Heart left ventricle (tissue), 16 donors: ENCODE data around the gene SAT2. TPM values are rescaled to one million over a fixed set of nuclear protein-coding genes. Genes with fewer than 3 reads are reported as not detected.

Experiments
- ATAC-seq, 4 donors: fragments of 200-7000 bp; cut with Tn5 transposase; one replicate each; pipeline ENCODE4 v1.9.1; 2020 to 2022; ENCODE audit warnings: moderate library complexity in 4 of 4, mild to moderate bottlenecking in 3 of 4, moderate number of reproducible peaks in 1 of 4
- DNase-seq, 5 donors: peaks; one replicate each; pipeline ENCODE4 v3.0.0-alpha.2; 2020
- H3K27ac ChIP-seq, 12 donors: fragments of 200-600 bp; sonication (generic) in 4 of 12; one replicate each; pipeline versions ENCODE4 v1.5.0 to v1.8.0; 2016 to 2022; ENCODE audit warnings: mild to moderate bottlenecking in 2 of 12
- H3K27me3 ChIP-seq, 9 donors: fragments of 200-600 bp; sonication (generic) in 2 of 9; one replicate each; pipeline versions ENCODE4 v1.5.1 to v1.8.0; 2016 to 2022; ENCODE audit warnings: mild to moderate bottlenecking in 3 of 9
- H3K36me3 ChIP-seq, 9 donors: fragments of 200-600 bp; sonication (generic) in 2 of 9; one replicate each; pipeline versions ENCODE4 v1.5.0 to v1.8.0; 2018 to 2022; ENCODE audit warnings: mild to moderate bottlenecking in 2 of 9
- H3K4me1 ChIP-seq, 12 donors: fragments of 200-600 bp; sonication (generic) in 4 of 12; one replicate each; pipeline versions ENCODE4 v1.5.0 to v1.8.0; 2016 to 2022; ENCODE audit warnings: mild to moderate bottlenecking in 3 of 12
- H3K4me3 ChIP-seq, 12 donors: fragments of 200-600 bp; sonication (generic) in 4 of 12; one replicate each; pipeline versions ENCODE4 v1.5.0 to v1.8.0; 2017 to 2022; ENCODE audit warnings: mild to moderate bottlenecking in 9 of 12, moderate library complexity in 4 of 12
- H3K9me3 ChIP-seq, 12 donors: fragments of 200-600 bp; sonication (generic) in 4 of 12; one replicate each; pipeline versions ENCODE4 v1.5.0 to v1.8.0; 2016 to 2022; ENCODE audit warnings: mild to moderate bottlenecking in 1 of 12
- POLR2A ChIP-seq, 2 donors: fragments of 450-650 bp; IDR thresholded peaks; one replicate each; pipeline ENCODE4 v1.6.1; 2017; ENCODE audit warnings: antibody characterized with exemption in 2 of 2, mild to moderate bottlenecking in 2 of 2, moderate library complexity in 2 of 2
- WGBS, 4 donors: extraction: QIAGEN DNeasy Blood & Tissue Kit in 2 of 4; methylation state at CpG; one replicate each; pipeline versions ENCODE4 v1.1.5 to v1.1.7; 2013 to 2018; 5-methylcytosine and 5-hydroxymethylcytosine counted together
- intact Hi-C, 10 donors: fragments of 100-400 bp; cut with DNase I; formaldehyde crosslinking; loops; one replicate each; pipeline versions ENCODE4 v1.11.1 to v1.14.2; 2022
- polyA plus RNA-seq, 2 donors: library from polyadenylated mRNA; stranded (reverse); fragments of 200-250 nt; gene quantifications; one replicate each; pipeline ENCODE4 v1.2.3, GENCODE V29; 2013
- total RNA-seq, 9 donors: library from RNA; depleted of rRNA in 2 of 9; stranded (reverse); fragments of >200 nt in 2 of 9; fragmentation: NEBNext Ultra II Directional in 3 of 9; extraction: Animal tissue kit (Norgen Biotek cat#: 25700) in 3 of 9; gene quantifications; one replicate each; pipeline versions ENCODE4 v1.1.0 to v1.2.4, GENCODE V29; 2016 to 2023
- TF ChIP-seq, protein P1 (sequence below), 12 donors: fragments of 200-600 bp; sonication (generic) in 4 of 12; IDR thresholded peaks; one replicate each; pipeline versions ENCODE4 v1.5.0 to v1.8.0; 2018 to 2022; ENCODE audit warnings: antibody characterized with exemption in 12 of 12, mild to moderate bottlenecking in 5 of 12
- donor health status: ischemic (EF 13 %, LVEDD 7.1; RV severe dilation, severe dysfunction).
- donor health status: healthy with polysubstance abuse.
- donor health status: DM: no; HTN: yes; CAD: no.
- donor health status: DM: no; HTN: no; CAD: no.
- donor health status: ischemic (EF 25% LVEDD 6.9; RV normal size, moderate dysfunction).
- donor health status: ischemic (EF 25% LVEDD 5.7; RV mildly dilated, moderate dysfunction).
- donor health status: healthy.
- donor health status: DM: yes; HTN: yes; CAD: no.
- donor health status: ischemic (EF 35%, LVEDD 5.7; RV mildly dilated, moderate dysfunction).
- donor health status: nonischemic (EF 11% LVEDD 7.7; RV severe dilation, severe dysfunction).
- donor health status: DM: yes; HTN: yes; CAD: no.
- donor health status: PGD.
- donor health status: ischemic (EF 29% LVEDD 5.4; RV normal size, mild dysfunction).
- donor health status: nonischemic (EF 23%, LVEDD 6.1; RV moderate dilation, normal function).

The SAT2 gene
- total and polyA plus RNA-seq, 11 donors = 50.0 to 131 (median 59.7) TPM

DNA sequence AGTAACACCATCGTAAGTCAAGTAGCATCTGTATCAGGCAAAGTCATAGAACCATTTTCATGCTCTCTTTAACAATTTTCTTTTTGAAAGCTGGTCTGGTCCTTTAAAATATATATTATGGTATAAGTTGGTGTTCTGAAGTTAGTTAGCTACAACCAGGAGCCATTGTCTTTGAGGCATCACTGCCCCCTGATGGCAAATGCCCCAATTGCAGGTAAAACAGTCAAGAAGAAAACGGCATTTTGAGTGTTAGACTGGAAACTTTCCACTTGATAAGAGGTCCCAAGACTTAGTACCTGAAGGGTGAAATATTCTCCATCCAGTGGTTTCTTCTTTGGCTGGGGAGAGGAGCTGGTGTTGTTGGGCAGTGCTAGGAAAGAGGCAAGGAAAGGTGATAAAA is 45.6 kb upstream of the SAT2 start:
- 86 to 91% (median 88%) methylated on average over 2 of the region's 2 CpGs for WGBS, 4 donors

DNA sequence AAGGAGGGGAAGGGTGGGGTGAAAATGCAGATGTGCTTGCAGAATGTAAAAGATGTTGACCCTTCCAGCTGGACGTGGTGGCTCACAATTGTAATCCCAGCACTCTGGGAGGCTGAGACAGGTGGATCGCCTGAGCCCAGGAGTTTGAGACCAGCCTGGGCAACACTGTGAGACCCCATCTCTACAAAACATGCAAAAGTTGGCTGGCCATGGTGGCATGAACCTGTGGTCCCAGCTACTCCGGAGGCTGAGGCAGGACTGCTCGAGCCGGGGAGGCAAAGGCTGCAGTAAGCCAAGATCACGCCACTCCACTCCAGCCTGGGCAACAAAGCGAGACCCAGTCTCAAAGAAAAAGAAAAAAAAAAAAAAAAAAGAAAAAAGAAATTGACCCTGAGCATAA is 40.9 kb upstream of the SAT2 start:
- 93 to 95% (median 94%) methylated on average over 7 of the region's 7 CpGs for WGBS, 4 donors
- peaks cover 2 to 80% (median 76%) of the 10 kb centered on the region in 9 donors for H3K36me3 ChIP-seq
- no peak for ATAC-seq

More for the DNA sequence above, 45.6 kb upstream of the SAT2 start:
- peaks cover 3 to 82% (median 77%) of the 10 kb centered on the region in 9 donors for H3K36me3 ChIP-seq
- ATAC-seq (no peak), DNase-seq (no peak)
- no peaks in the 10 kb centered on the region for H3K27me3 ChIP-seq
- no peak for TF ChIP-seq POLR2A (IDR thresholded peaks at IDR 0.05)
- TF ChIP-seq, protein P1, sequence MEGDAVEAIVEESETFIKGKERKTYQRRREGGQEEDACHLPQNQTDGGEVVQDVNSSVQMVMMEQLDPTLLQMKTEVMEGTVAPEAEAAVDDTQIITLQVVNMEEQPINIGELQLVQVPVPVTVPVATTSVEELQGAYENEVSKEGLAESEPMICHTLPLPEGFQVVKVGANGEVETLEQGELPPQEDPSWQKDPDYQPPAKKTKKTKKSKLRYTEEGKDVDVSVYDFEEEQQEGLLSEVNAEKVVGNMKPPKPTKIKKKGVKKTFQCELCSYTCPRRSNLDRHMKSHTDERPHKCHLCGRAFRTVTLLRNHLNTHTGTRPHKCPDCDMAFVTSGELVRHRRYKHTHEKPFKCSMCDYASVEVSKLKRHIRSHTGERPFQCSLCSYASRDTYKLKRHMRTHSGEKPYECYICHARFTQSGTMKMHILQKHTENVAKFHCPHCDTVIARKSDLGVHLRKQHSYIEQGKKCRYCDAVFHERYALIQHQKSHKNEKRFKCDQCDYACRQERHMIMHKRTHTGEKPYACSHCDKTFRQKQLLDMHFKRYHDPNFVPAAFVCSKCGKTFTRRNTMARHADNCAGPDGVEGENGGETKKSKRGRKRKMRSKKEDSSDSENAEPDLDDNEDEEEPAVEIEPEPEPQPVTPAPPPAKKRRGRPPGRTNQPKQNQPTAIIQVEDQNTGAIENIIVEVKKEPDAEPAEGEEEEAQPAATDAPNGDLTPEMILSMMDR (IDR thresholded peaks at IDR 0.05) = peak in 7 of 12 donors; percentile 11 to 38 (median 24)
- H3K27ac ChIP-seq = no peak overlapping the region
- H3K4me3 ChIP-seq = no peak overlapping the region
- H3K4me1 ChIP-seq = no peaks in the 10 kb centered on the region
- peaks cover 0 to 13% (median 4%) of the 10 kb centered on the region in 12 donors for H3K9me3 ChIP-seq
- intact Hi-C loops = no loop called here

DNA sequence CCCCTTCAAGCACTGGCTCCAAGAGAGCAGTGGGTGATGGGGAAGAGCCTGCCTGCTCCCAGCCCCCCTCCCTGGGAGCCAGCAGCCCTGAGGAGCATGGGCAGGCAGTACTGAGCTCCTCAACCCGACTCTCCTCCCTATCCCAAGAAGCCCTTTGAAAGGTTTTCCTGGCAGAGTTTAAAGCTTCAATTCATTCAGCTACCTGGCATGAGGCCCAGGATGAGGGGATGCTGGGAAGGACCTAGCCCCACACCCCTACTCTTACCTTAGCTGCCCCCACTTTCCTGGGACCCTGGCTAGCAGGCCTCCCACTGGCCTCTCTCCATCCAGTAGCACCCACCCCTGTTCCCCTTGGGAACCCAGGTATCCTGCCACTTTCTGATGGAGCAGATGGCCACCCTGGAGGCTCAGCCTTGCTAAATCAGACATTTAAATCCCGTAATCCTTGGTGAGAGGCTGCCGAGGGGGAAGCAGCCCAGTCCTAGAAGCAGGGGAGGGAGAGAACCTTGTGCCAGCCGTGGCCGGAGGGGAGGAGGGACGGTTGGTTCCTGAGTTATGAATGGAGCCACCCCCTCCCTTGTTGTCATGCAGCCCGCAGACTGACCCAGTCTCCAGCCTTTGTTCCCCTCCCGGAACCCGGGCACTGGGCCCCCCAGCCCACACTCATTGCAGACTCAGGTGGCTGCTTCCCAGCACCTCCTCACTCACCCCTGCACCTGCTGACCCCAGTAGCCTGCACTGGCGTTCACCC is 40.2 kb upstream of the SAT2 start:
- no peak for ATAC-seq
- peaks cover 0 to 2% (median 0%) of the 10 kb centered on the region in 12 donors for H3K9me3 ChIP-seq
- intact Hi-C loops = no loop called here
- WGBS, 4 donors = 71 to 88% (median 80%) methylated on average over 10 of the region's 10 CpGs
- H3K4me1 ChIP-seq = no peaks in the 10 kb centered on the region
- no peak for DNase-seq
- H3K4me3 ChIP-seq = no peak overlapping the region
- H3K27ac ChIP-seq = no peak overlapping the region
- no peaks in the 10 kb centered on the region for H3K27me3 ChIP-seq
- peaks cover 0 to 74% (median 69%) of the 10 kb centered on the region in 9 donors for H3K36me3 ChIP-seq
- no peak for TF ChIP-seq POLR2A (IDR thresholded peaks at IDR 0.05)
- TF ChIP-seq, protein P1 (IDR thresholded peaks at IDR 0.05) = no peak

More for the DNA sequence above, 40.9 kb upstream of the SAT2 start:
- H3K4me3 ChIP-seq = no peak overlapping the region
- TF ChIP-seq, protein P1 (IDR thresholded peaks at IDR 0.05) = no peak
- no peak for TF ChIP-seq POLR2A (IDR thresholded peaks at IDR 0.05)
- intact Hi-C loops = no loop called here
- H3K9me3 ChIP-seq = peaks cover 0 to 8% (median 3%) of the 10 kb centered on the region in 12 donors
- no peak overlapping the region for H3K27ac ChIP-seq
- no peaks in the 10 kb centered on the region for H3K27me3 ChIP-seq
- no peaks in the 10 kb centered on the region for H3K4me1 ChIP-seq
- DNase-seq = no peak

DNA sequence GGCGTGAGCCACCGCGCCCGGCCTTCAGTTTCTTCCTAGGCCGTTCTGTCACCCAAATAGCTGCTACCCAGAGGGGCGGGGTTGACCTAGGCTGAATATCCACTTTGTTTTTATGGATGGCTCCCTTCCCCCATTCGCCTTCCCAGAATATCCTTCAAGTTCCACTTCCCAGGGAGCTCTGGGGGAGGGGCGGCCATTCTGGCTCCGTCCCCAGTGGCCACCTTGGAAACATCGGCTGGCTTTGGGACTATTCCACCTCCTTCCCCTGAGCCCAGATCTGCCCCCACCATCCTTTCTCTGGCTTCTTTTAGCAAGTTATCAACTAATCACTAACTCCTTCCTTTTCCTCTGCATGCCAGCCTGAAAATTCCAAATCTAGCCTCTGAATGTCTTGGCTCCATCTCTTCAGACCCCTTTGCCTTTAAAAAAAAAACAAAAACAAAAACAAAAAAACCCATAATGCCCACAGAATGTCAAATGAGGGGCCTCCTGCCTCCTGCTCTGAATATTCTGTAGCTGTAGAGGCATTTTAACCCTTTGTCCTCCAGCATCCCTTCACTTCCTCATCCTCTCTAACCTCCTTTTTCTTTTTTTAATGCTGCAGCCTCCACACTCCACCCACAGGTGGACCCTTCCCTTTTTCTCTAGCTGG is 29.5 kb upstream of the SAT2 start:
- H3K36me3 ChIP-seq = no peaks in the 10 kb centered on the region
- H3K9me3 ChIP-seq = no peaks in the 10 kb centered on the region
- peak overlapping the region in 6 of 12 donors; percentile 9 to 47 (median 34) for H3K27ac ChIP-seq
- intact Hi-C loops = no loop called here
- TF ChIP-seq, protein P1 (IDR thresholded peaks at IDR 0.05) = no peak
- no peak for TF ChIP-seq POLR2A (IDR thresholded peaks at IDR 0.05)
- 28 to 35% (median 31%) methylated on average over 10 of the region's 10 CpGs for WGBS, 4 donors
- ATAC-seq (peak; percentile 50 to 74 (median 66)), DNase-seq (peak; percentile 65 to 80 (median 80))
- H3K4me3 ChIP-seq = no peak overlapping the region
- H3K4me1 ChIP-seq = peaks cover 0 to 15% (median 3%) of the 10 kb centered on the region in 12 donors
- peaks cover 0 to 6% (median 0%) of the 10 kb centered on the region in 9 donors for H3K27me3 ChIP-seq
